ENCODE results near the gene CD81.

GRCh38 chr11:2331404-2331803 is 45.7 kb upstream of the CD81 start:
- TF ChIP-seq, protein P1, sequence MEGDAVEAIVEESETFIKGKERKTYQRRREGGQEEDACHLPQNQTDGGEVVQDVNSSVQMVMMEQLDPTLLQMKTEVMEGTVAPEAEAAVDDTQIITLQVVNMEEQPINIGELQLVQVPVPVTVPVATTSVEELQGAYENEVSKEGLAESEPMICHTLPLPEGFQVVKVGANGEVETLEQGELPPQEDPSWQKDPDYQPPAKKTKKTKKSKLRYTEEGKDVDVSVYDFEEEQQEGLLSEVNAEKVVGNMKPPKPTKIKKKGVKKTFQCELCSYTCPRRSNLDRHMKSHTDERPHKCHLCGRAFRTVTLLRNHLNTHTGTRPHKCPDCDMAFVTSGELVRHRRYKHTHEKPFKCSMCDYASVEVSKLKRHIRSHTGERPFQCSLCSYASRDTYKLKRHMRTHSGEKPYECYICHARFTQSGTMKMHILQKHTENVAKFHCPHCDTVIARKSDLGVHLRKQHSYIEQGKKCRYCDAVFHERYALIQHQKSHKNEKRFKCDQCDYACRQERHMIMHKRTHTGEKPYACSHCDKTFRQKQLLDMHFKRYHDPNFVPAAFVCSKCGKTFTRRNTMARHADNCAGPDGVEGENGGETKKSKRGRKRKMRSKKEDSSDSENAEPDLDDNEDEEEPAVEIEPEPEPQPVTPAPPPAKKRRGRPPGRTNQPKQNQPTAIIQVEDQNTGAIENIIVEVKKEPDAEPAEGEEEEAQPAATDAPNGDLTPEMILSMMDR (IDR thresholded peaks at IDR 0.05) = no peak
- TF ChIP-seq POLR2AphosphoS5 (IDR thresholded peaks at IDR 0.05) = no peak

All from gastroesophageal sphincter (tissue), 3 donors.